Left ventricle myocardium inferior (tissue), 1 donor: ENCODE data around the gene ADK. TPM values are rescaled to one million over a fixed set of nuclear protein-coding genes. Genes with fewer than 3 reads are reported as not detected.

Experiments
- DNase-seq: peaks from one replicate; pipeline ENCODE4 v3.0.0-alpha.2; 2020
- H3K27ac ChIP-seq: fragments of 200-600 bp; replicated peaks from 2 replicates; pipeline ENCODE4 v1.8.0; 2021
- H3K27me3 ChIP-seq: fragments of 200-600 bp; 2 replicates; pipeline ENCODE4 v1.8.0; 2021; ENCODE audit warnings: low read depth
- H3K36me3 ChIP-seq: fragments of 200-600 bp; 2 replicates; pipeline ENCODE4 v1.8.0; 2021
- H3K4me1 ChIP-seq: fragments of 200-600 bp; 2 replicates; pipeline ENCODE4 v1.8.0; 2021
- H3K4me3 ChIP-seq: fragments of 200-600 bp; 2 replicates; pipeline ENCODE4 v1.8.0; 2021; ENCODE audit warnings: mild to moderate bottlenecking, moderate library complexity
- H3K9me3 ChIP-seq: fragments of 200-600 bp; replicated peaks from 2 replicates; pipeline ENCODE4 v1.8.0; 2021
- intact Hi-C: fragments of 100-400 bp; cut with micrococcal nuclease; formaldehyde crosslinking; loops from one replicate; pipeline ENCODE4 v1.11.0; 2022
- total RNA-seq: library from RNA; stranded (reverse); fragmentation: NEBNext Ultra II Directional; extraction: Animal tissue kit (Norgen Biotek cat#: 25700); gene quantifications from one replicate; pipeline ENCODE4 v1.2.1, GENCODE V29; 2021
- TF ChIP-seq, protein P1 (sequence below): fragments of 200-600 bp; IDR thresholded peaks from 2 replicates; pipeline ENCODE4 v1.8.0; 2021; ENCODE audit warnings: antibody characterized with exemption, mild to moderate bottlenecking, borderline replicate concordance
- donor health status: DM: no; HTN: yes; CAD: no; lungs with severe emphysema.

The ADK gene
- total RNA-seq, 1 donor from 2014 or later, result 41.3 TPM

DNA sequence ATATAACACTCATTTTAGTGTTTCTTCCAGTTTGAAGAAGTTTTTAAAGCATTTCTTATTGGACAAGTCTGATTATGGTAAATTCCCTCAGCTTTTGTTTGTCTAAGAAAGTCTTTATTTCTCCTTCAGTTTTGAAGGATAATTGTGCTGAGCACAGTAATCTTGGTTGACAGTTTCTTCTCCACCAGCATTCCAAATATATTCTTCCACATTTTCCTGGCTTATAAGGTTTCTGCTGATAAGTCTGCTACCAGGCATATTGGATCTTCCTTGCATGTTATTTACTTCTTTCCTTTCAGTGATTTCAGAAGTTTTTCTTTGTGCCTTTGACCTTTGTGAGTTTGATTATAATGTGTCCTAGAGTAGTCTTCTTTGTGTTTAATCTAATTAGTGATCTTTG, 210.7 kb downstream of the ADK start:
- Histone ChIP-seq H3K9me3 (peaks cover 57% of the 10 kb centered on the region), H3K4me1 (peaks cover 10% of the 10 kb centered on the region), H3K27me3 (no peaks in the 10 kb centered on the region), H3K27ac (no peak overlapping the region), H3K36me3 (peaks cover 40% of the 10 kb centered on the region), H3K4me3 (no peak overlapping the region)
- TF ChIP-seq, protein P1, sequence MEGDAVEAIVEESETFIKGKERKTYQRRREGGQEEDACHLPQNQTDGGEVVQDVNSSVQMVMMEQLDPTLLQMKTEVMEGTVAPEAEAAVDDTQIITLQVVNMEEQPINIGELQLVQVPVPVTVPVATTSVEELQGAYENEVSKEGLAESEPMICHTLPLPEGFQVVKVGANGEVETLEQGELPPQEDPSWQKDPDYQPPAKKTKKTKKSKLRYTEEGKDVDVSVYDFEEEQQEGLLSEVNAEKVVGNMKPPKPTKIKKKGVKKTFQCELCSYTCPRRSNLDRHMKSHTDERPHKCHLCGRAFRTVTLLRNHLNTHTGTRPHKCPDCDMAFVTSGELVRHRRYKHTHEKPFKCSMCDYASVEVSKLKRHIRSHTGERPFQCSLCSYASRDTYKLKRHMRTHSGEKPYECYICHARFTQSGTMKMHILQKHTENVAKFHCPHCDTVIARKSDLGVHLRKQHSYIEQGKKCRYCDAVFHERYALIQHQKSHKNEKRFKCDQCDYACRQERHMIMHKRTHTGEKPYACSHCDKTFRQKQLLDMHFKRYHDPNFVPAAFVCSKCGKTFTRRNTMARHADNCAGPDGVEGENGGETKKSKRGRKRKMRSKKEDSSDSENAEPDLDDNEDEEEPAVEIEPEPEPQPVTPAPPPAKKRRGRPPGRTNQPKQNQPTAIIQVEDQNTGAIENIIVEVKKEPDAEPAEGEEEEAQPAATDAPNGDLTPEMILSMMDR, result no peak
- intact Hi-C loops, result no loop called here
- no peak for DNase-seq

DNA sequence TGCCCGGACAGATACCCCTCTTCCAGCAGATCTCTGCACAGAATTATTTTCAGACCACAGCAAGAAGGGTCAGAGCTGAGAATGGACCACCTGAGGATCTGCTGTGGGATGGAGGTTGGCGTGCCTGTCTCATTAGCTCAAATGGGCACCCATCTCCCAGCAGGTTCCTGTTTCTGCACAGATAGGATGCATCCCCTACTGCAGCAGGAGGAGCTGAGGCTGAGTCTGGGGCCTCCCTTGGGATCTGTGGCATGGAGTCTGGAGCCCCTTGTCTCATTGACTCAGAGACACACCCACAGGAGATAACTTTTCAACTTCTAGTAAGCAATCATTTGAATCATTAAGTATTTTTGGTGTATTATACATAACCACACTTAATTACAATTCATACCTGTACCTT, 212.7 kb downstream of the ADK start:
- intact Hi-C loops, result no loop called here
- TF ChIP-seq, protein P1, result no peak
- peak overlapping the region; percentile 36 for H3K27ac ChIP-seq
- peaks cover 47% of the 10 kb centered on the region for H3K9me3 ChIP-seq
- H3K4me3 ChIP-seq, result no peak overlapping the region
- H3K27me3 ChIP-seq, result no peaks in the 10 kb centered on the region
- peaks cover 10% of the 10 kb centered on the region for H3K4me1 ChIP-seq
- H3K36me3 ChIP-seq, result peaks cover 37% of the 10 kb centered on the region
- DNase-seq, result no peak

DNA sequence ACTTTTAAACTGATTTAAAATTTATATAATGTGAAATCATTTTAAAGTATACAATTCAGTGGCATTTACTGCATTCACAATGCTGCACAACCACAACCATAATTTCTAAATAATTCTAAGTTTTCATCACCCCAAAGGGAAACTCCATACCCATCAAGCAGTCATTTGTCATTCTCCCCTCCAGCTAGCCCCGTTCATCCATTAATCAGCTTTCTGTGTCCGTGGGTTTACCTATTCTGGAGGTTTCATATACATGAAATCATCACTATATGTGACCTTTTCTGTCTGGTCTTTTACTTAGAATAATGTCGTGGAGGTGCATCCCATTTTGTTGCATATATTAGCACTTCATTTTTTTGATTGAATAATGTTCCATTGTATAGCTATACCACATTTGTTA, 214.1 kb downstream of the ADK start:
- Histone ChIP-seq H3K4me1 (peaks cover 10% of the 10 kb centered on the region), H3K4me3 (no peak overlapping the region), H3K27ac (no peak overlapping the region), H3K9me3 (peaks cover 34% of the 10 kb centered on the region), H3K36me3 (peaks cover 27% of the 10 kb centered on the region), H3K27me3 (no peaks in the 10 kb centered on the region)
- no peak for DNase-seq
- intact Hi-C loops, result no loop called here
- TF ChIP-seq, protein P1, result no peak

DNA sequence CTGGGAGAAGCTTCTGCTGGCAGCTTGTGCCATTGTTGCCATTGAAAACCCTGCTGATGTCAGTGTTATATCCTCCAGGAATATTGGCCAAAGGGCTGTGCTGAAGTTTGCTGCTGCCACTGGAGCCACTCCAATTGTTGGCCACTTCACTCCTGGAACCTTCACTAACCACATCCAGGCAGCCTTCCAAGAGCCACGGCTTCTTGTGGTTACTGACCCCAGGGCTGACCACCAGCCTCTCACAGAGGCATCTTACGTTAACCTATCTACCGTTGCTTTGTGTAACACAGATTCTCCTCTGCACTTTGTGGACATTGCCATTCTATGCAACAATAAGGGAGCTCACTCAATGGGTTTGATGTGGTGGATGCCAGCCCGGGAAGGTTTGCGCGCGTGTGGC, 220.7 kb downstream of the ADK start:
- H3K36me3 ChIP-seq, result no peaks in the 10 kb centered on the region
- H3K4me1 ChIP-seq, result peaks cover 11% of the 10 kb centered on the region
- no peaks in the 10 kb centered on the region for H3K9me3 ChIP-seq
- H3K4me3 ChIP-seq, result no peak overlapping the region
- intact Hi-C loops, result no loop called here
- no peaks in the 10 kb centered on the region for H3K27me3 ChIP-seq
- no peak for DNase-seq
- TF ChIP-seq, protein P1, result no peak
- H3K27ac ChIP-seq, result no peak overlapping the region

DNA sequence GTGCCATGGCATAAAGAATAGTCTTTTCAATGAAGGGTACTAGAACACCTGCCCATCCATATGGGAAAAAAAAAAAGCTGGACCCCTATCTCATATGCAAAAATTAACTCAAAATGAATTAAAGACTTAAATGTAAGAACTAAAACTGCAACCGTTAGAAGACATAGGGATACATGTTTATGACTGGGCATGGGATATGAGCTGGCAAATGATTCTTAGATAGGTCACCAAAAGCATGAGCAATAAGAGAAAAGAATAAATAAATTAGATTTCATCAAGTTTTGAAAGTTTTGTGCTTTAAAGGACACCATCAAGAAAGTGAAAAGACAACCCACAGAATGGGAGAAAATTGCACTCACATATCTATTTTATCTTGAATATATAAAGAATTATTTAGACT, 222.0 kb downstream of the ADK start:
- no peaks in the 10 kb centered on the region for H3K27me3 ChIP-seq
- DNase-seq, result no peak
- no peaks in the 10 kb centered on the region for H3K9me3 ChIP-seq
- H3K27ac ChIP-seq, result no peak overlapping the region
- intact Hi-C loops, result no loop called here
- peaks cover 11% of the 10 kb centered on the region for H3K4me1 ChIP-seq
- TF ChIP-seq, protein P1, result no peak
- H3K36me3 ChIP-seq, result no peaks in the 10 kb centered on the region
- no peak overlapping the region for H3K4me3 ChIP-seq

DNA sequence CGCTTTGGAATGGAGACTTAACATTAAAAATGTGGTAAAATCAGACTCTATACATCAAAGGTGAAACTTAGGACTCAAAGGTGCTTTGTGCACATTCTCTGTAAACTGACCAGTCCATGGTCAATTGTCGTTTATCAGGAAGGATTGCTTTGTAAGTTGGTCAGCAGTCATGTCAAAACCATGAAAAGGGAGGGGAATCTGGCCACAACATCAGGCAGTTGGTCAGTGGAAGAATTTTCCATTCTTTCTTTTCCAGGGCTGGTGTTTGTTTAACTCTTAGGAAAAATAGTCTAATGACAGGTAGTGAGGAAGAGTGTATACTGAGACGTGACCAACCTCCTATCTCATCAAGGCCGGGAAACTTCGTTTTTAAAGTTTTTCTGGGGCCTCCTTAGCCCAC, 226.5 kb downstream of the ADK start:
- TF ChIP-seq, protein P1, result no peak
- no peak overlapping the region for H3K27ac ChIP-seq
- H3K36me3 ChIP-seq, result no peaks in the 10 kb centered on the region
- H3K9me3 ChIP-seq, result no peaks in the 10 kb centered on the region
- H3K27me3 ChIP-seq, result no peaks in the 10 kb centered on the region
- intact Hi-C loops, result no loop called here
- no peak for DNase-seq
- H3K4me1 ChIP-seq, result peaks cover 11% of the 10 kb centered on the region
- no peak overlapping the region for H3K4me3 ChIP-seq
